A673 (cell line): ENCODE measurements around the gene KCNIP4.

Experiments
- EZH2 ChIP-seq: fragments of 200-600 bp; sonication (generic); IDR thresholded peaks from 2 replicates; pipeline ENCODE4 v1.6.1; 2017; ENCODE audit warnings: borderline replicate concordance, low read depth, mild to moderate bottlenecking, mixed read lengths, antibody characterized with exemption, low read length; ENCODE audit not compliant: poor library complexity, severe bottlenecking
- TF ChIP-seq, protein P1 (sequence below): fragments of 300-800, 200-600 bp; sonication (generic); conservative IDR thresholded peaks from 2 replicates; pipeline ENCODE4 v1.5.1; 2017; ENCODE audit warnings: low read depth, mild to moderate bottlenecking, antibody characterized with exemption, low read length, moderate library complexity, mixed read lengths

DNA sequence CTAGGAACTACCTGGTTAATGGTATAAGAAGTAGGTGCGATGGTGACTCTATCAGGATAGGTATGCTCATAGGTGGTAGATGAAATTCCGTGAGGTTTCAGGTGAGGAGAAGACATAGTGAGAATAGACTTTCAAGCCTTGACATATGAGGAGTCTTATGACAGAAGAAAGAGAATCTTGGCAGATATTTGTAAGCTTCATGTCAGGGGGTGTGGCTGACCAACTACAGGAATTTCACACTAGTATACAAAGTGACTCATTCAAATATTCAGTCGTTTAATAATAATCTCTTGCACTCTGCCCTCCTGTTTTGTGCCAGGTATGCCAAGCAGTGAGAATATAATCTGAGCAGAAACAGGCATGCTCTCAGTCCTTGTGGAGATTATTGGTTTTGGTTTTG lies 1225.6 kb downstream of the KCNIP4 start:
- TF ChIP-seq, protein P1, sequence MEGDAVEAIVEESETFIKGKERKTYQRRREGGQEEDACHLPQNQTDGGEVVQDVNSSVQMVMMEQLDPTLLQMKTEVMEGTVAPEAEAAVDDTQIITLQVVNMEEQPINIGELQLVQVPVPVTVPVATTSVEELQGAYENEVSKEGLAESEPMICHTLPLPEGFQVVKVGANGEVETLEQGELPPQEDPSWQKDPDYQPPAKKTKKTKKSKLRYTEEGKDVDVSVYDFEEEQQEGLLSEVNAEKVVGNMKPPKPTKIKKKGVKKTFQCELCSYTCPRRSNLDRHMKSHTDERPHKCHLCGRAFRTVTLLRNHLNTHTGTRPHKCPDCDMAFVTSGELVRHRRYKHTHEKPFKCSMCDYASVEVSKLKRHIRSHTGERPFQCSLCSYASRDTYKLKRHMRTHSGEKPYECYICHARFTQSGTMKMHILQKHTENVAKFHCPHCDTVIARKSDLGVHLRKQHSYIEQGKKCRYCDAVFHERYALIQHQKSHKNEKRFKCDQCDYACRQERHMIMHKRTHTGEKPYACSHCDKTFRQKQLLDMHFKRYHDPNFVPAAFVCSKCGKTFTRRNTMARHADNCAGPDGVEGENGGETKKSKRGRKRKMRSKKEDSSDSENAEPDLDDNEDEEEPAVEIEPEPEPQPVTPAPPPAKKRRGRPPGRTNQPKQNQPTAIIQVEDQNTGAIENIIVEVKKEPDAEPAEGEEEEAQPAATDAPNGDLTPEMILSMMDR: no peak
- TF ChIP-seq EZH2: no peak
